ENCODE data around the gene FKBP5.
A peak's percentile ranks its signal among the peaks of the same experiment; 100 is the strongest.

Gene FKBP5

GRCh38 chr6:35719830-35720733 is 31.4 kb upstream of the FKBP5 start:
- no peak overlapping the region for H3K23ac ChIP-seq (ENCODE audit: low read length)
- H4K5ac ChIP-seq (ENCODE audit: low read length) = no peak overlapping the region
- no peak overlapping the region for H4K8ac ChIP-seq (ENCODE audit: low read depth, low read length)
- no peak overlapping the region for H3K4me2 ChIP-seq (ENCODE audit: low read length)
- H3K27ac ChIP-seq (ENCODE audit: low read depth, low read length) = peak overlapping the region; percentile 55
- no peak overlapping the region for H3K4ac ChIP-seq (ENCODE audit: low read depth, low read length)
- peak overlapping the region; percentile 8 for H3K18ac ChIP-seq (ENCODE audit: low read length)
- H3K4me1 ChIP-seq (ENCODE audit: control insufficient read depth, low read depth, low read length) = peaks cover 7% of the 10 kb centered on the region
- DNase-seq = peak; percentile 69
- H2BK120ac ChIP-seq (ENCODE audit: low read depth, low read length) = no peak overlapping the region
- no CpG with 5 or more reads among the region's 21 CpGs for WGBS (ENCODE audit: extremely low coverage, insufficient coverage, low lambda C conversion rate)
- H3K79me2 ChIP-seq (ENCODE audit: control insufficient read depth, insufficient read depth, low read length) = no peaks in the 10 kb centered on the region
- H3K79me1 ChIP-seq (ENCODE audit: low read length) = no peaks in the 10 kb centered on the region
- peak overlapping the region; percentile 35 for H3K9ac ChIP-seq (ENCODE audit: low read length)
- no peak overlapping the region for H3K4me3 ChIP-seq (ENCODE audit: low read length)
- H2BK5ac ChIP-seq (ENCODE audit: low read length) = peak overlapping the region; percentile 48
- H3K36me3 ChIP-seq (ENCODE audit: control insufficient read depth, insufficient read depth, low read length) = no peaks in the 10 kb centered on the region
- H3K56ac ChIP-seq (ENCODE audit: low read length) = peak overlapping the region; percentile 75
- no peak overlapping the region for H2BK15ac ChIP-seq (replicated peaks; ENCODE audit: low read depth)
- no peak overlapping the region for H2AK5ac ChIP-seq (ENCODE audit: low read length)
- no peaks in the 10 kb centered on the region for H3K27me3 ChIP-seq (ENCODE audit: insufficient read depth, low read length, poor library complexity)

- no peak for DNase-seq
- Histone ChIP-seq H3K79me2 (ENCODE audit: control insufficient read depth, insufficient read depth, low read length) (no peaks in the 10 kb centered on the region), H3K18ac (ENCODE audit: low read length) (peak overlapping the region; percentile 8), H4K5ac (ENCODE audit: low read length) (no peak overlapping the region), H3K9ac (ENCODE audit: low read length) (no peak overlapping the region), H4K8ac (ENCODE audit: low read depth, low read length) (no peak overlapping the region), H3K4ac (ENCODE audit: low read depth, low read length) (no peak overlapping the region), H3K4me3 (ENCODE audit: low read length) (no peak overlapping the region), H2AK5ac (ENCODE audit: low read length) (no peak overlapping the region), H2BK5ac (ENCODE audit: low read length) (no peak overlapping the region), H2BK120ac (ENCODE audit: low read depth, low read length) (no peak overlapping the region), H2BK15ac (replicated peaks; ENCODE audit: low read depth) (no peak overlapping the region), H3K4me1 (ENCODE audit: control insufficient read depth, low read depth, low read length) (peaks cover 7% of the 10 kb centered on the region), H3K36me3 (ENCODE audit: control insufficient read depth, insufficient read depth, low read length) (no peaks in the 10 kb centered on the region), H3K56ac (ENCODE audit: low read length) (no peak overlapping the region), H3K27ac (ENCODE audit: low read depth, low read length) (peak overlapping the region; percentile 55), H3K27me3 (ENCODE audit: insufficient read depth, low read length, poor library complexity) (no peaks in the 10 kb centered on the region), H3K79me1 (ENCODE audit: low read length) (no peaks in the 10 kb centered on the region), H3K23ac (ENCODE audit: low read length) (no peak overlapping the region), H3K4me2 (ENCODE audit: low read length) (no peak overlapping the region)
- WGBS (ENCODE audit: extremely low coverage, insufficient coverage, low lambda C conversion rate) = no CpG with 5 or more reads among the region's 5 CpGs
Observed at GRCh38 chr6:35719404-35719829, 30.7 kb upstream of the FKBP5 start.

GRCh38 chr6:35718911-35719381 is 30.2 kb upstream of the FKBP5 start:
- Histone ChIP-seq H3K27me3 (ENCODE audit: insufficient read depth, low read length, poor library complexity) (no peaks in the 10 kb centered on the region), H3K18ac (ENCODE audit: low read length) (no peak overlapping the region), H2BK15ac (replicated peaks; ENCODE audit: low read depth) (no peak overlapping the region), H4K8ac (ENCODE audit: low read depth, low read length) (no peak overlapping the region), H3K4me1 (ENCODE audit: control insufficient read depth, low read depth, low read length) (peaks cover 7% of the 10 kb centered on the region), H3K36me3 (ENCODE audit: control insufficient read depth, insufficient read depth, low read length) (no peaks in the 10 kb centered on the region), H3K4me2 (ENCODE audit: low read length) (no peak overlapping the region), H3K56ac (ENCODE audit: low read length) (peak overlapping the region; percentile 20), H3K9ac (ENCODE audit: low read length) (no peak overlapping the region), H3K23ac (ENCODE audit: low read length) (no peak overlapping the region), H3K27ac (ENCODE audit: low read depth, low read length) (no peak overlapping the region), H3K79me1 (ENCODE audit: low read length) (no peaks in the 10 kb centered on the region), H2AK5ac (ENCODE audit: low read length) (no peak overlapping the region), H4K5ac (ENCODE audit: low read length) (no peak overlapping the region), H3K79me2 (ENCODE audit: control insufficient read depth, insufficient read depth, low read length) (no peaks in the 10 kb centered on the region), H3K4ac (ENCODE audit: low read depth, low read length) (no peak overlapping the region), H2BK5ac (ENCODE audit: low read length) (no peak overlapping the region), H3K4me3 (ENCODE audit: low read length) (no peak overlapping the region), H2BK120ac (ENCODE audit: low read depth, low read length) (no peak overlapping the region)
- WGBS (ENCODE audit: extremely low coverage, insufficient coverage, low lambda C conversion rate) = no CpG with 5 or more reads among the region's 2 CpGs
- no peak for DNase-seq

- H3K4ac ChIP-seq (ENCODE audit: low read depth, low read length) = no peak overlapping the region
- H3K4me2 ChIP-seq (ENCODE audit: low read length) = no peak overlapping the region
- H2BK120ac ChIP-seq (ENCODE audit: low read depth, low read length) = no peak overlapping the region
- no peak overlapping the region for H3K9ac ChIP-seq (ENCODE audit: low read length)
- H4K8ac ChIP-seq (ENCODE audit: low read depth, low read length) = no peak overlapping the region
- WGBS (ENCODE audit: extremely low coverage, insufficient coverage, low lambda C conversion rate) = no CpG with 5 or more reads among the region's 4 CpGs
- peaks cover 7% of the 10 kb centered on the region for H3K4me1 ChIP-seq (ENCODE audit: control insufficient read depth, low read depth, low read length)
- no peaks in the 10 kb centered on the region for H3K27me3 ChIP-seq (ENCODE audit: insufficient read depth, low read length, poor library complexity)
- no peaks in the 10 kb centered on the region for H3K79me1 ChIP-seq (ENCODE audit: low read length)
- H3K36me3 ChIP-seq (ENCODE audit: control insufficient read depth, insufficient read depth, low read length) = no peaks in the 10 kb centered on the region
- H3K56ac ChIP-seq (ENCODE audit: low read length) = no peak overlapping the region
- no peak overlapping the region for H3K18ac ChIP-seq (ENCODE audit: low read length)
- no peak overlapping the region for H4K5ac ChIP-seq (ENCODE audit: low read length)
- H3K27ac ChIP-seq (ENCODE audit: low read depth, low read length) = peak overlapping the region; percentile 8
- DNase-seq = no peak
- no peak overlapping the region for H2BK15ac ChIP-seq (replicated peaks; ENCODE audit: low read depth)
- no peak overlapping the region for H3K4me3 ChIP-seq (ENCODE audit: low read length)
- H2AK5ac ChIP-seq (ENCODE audit: low read length) = no peak overlapping the region
- no peak overlapping the region for H3K23ac ChIP-seq (ENCODE audit: low read length)
- no peak overlapping the region for H2BK5ac ChIP-seq (ENCODE audit: low read length)
- no peaks in the 10 kb centered on the region for H3K79me2 ChIP-seq (ENCODE audit: control insufficient read depth, insufficient read depth, low read length)
Observed at GRCh38 chr6:35718375-35718736, 29.6 kb upstream of the FKBP5 start.

GRCh38 chr6:35717449-35718374 is 29.0 kb upstream of the FKBP5 start:
- H3K18ac ChIP-seq (ENCODE audit: low read length) = no peak overlapping the region
- H3K27me3 ChIP-seq (ENCODE audit: insufficient read depth, low read length, poor library complexity) = no peaks in the 10 kb centered on the region
- no peak for DNase-seq
- H3K79me2 ChIP-seq (ENCODE audit: control insufficient read depth, insufficient read depth, low read length) = no peaks in the 10 kb centered on the region
- H3K4me2 ChIP-seq (ENCODE audit: low read length) = no peak overlapping the region
- no peak overlapping the region for H3K9ac ChIP-seq (ENCODE audit: low read length)
- H3K27ac ChIP-seq (ENCODE audit: low read depth, low read length) = no peak overlapping the region
- H2BK120ac ChIP-seq (ENCODE audit: low read depth, low read length) = no peak overlapping the region
- H3K56ac ChIP-seq (ENCODE audit: low read length) = peak overlapping the region; percentile 19
- no peaks in the 10 kb centered on the region for H3K79me1 ChIP-seq (ENCODE audit: low read length)
- H3K4me3 ChIP-seq (ENCODE audit: low read length) = no peak overlapping the region
- H2BK15ac ChIP-seq (replicated peaks; ENCODE audit: low read depth) = no peak overlapping the region
- H4K5ac ChIP-seq (ENCODE audit: low read length) = no peak overlapping the region
- no peak overlapping the region for H2BK5ac ChIP-seq (ENCODE audit: low read length)
- peaks cover 7% of the 10 kb centered on the region for H3K4me1 ChIP-seq (ENCODE audit: control insufficient read depth, low read depth, low read length)
- WGBS (ENCODE audit: extremely low coverage, insufficient coverage, low lambda C conversion rate) = no CpG with 5 or more reads among the region's 19 CpGs
- H2AK5ac ChIP-seq (ENCODE audit: low read length) = no peak overlapping the region
- H4K8ac ChIP-seq (ENCODE audit: low read depth, low read length) = no peak overlapping the region
- peak overlapping the region; percentile 35 for H3K23ac ChIP-seq (ENCODE audit: low read length)
- no peaks in the 10 kb centered on the region for H3K36me3 ChIP-seq (ENCODE audit: control insufficient read depth, insufficient read depth, low read length)
- no peak overlapping the region for H3K4ac ChIP-seq (ENCODE audit: low read depth, low read length)
